Natural killer cell (primary cell): ENCODE data around the gene PLEKHA8. TPM values are rescaled to one million over a fixed set of nuclear protein-coding genes. Genes with fewer than 3 reads are reported as not detected.

Experiments used
- ATAC-seq, 3 donors: fragments of 150-1000 bp in 2 of 3; fragments of 200-7000 bp in 1 of 3; cut with Tn5 transposase; 1 replicate in 1 of 3; 2 replicates in 2 of 3; pipeline ENCODE4 v1.10.0; 2021; ENCODE audit warnings: mild to moderate bottlenecking in 2 of 3, moderate library complexity in 2 of 3
- DNase-seq, 2 donors: peaks; one replicate each; pipeline versions ENCODE4 v3.0.0 to v3.0.0-alpha.2; 2013 to 2021; ENCODE audit warnings: mixed read lengths in 1 of 2
- H3K27ac ChIP-seq: one replicate; pipeline ENCODE4 v1.5.1; 2013; ENCODE audit warnings: mild to moderate bottlenecking, low read length
- H3K27me3 ChIP-seq: one replicate; pipeline ENCODE4 v1.6.1; 2013; ENCODE audit warnings: low read length; ENCODE audit not compliant: control insufficient read depth, insufficient read depth
- H3K36me3 ChIP-seq: one replicate; pipeline ENCODE4 v1.6.1; 2013; ENCODE audit warnings: low read length; ENCODE audit not compliant: control insufficient read depth, insufficient read depth
- H3K4me1 ChIP-seq: one replicate; pipeline ENCODE4 v1.6.1; 2013; ENCODE audit warnings: low read length; ENCODE audit not compliant: control insufficient read depth, insufficient read depth
- H3K4me3 ChIP-seq: one replicate; pipeline ENCODE4 v1.5.1; 2013; ENCODE audit warnings: low read length
- H3K9me3 ChIP-seq: one replicate; pipeline ENCODE4 v1.6.1; 2013; ENCODE audit warnings: low read length; ENCODE audit not compliant: control insufficient read depth, insufficient read depth
- H3K27ac Mint-ChIP-seq, 2 donors: one replicate each; pipeline ENCODE4 v1.8.0; 2022; ENCODE audit warnings: mild to moderate bottlenecking in 2 of 2, mixed read lengths in 2 of 2, moderate library complexity in 1 of 2
- H3K27me3 Mint-ChIP-seq, 2 donors: one replicate each; pipeline ENCODE4 v1.8.0; 2022; ENCODE audit warnings: low read depth in 2 of 2, mixed read lengths in 2 of 2
- H3K36me3 Mint-ChIP-seq: one replicate; pipeline ENCODE4 v1.8.0; 2022; ENCODE audit warnings: mixed read lengths
- H3K4me1 Mint-ChIP-seq, 2 donors: one replicate each; pipeline ENCODE4 v1.8.0; 2022; ENCODE audit warnings: mixed read lengths in 2 of 2
- H3K4me3 Mint-ChIP-seq: one replicate; pipeline ENCODE4 v1.8.0; 2022; ENCODE audit warnings: mild to moderate bottlenecking, moderate library complexity, mixed read lengths
- H3K9me3 Mint-ChIP-seq, 2 donors: one replicate each; pipeline ENCODE4 v1.8.0; 2022; ENCODE audit warnings: mixed read lengths in 2 of 2
- WGBS: methylation state at CpG from one replicate; pipeline ENCODE4 v1.1.7; 2013; ENCODE audit warnings: missing lambda C conversion rate; ENCODE audit not compliant: insufficient coverage; 5-methylcytosine and 5-hydroxymethylcytosine counted together
- intact Hi-C: fragments of 100-400 bp; cut with micrococcal nuclease; formaldehyde crosslinking; loops from one replicate; pipeline ENCODE4 v1.14.2; 2022
- total RNA-seq, 4 donors: library from RNA; stranded (reverse); fragments of 120-200 nt in 1 of 4; gene quantifications; one replicate each; pipeline versions ENCODE4 v1.2.3 to v1.2.4, GENCODE V29; 2013 to 2022
- TF ChIP-seq, protein P1 (sequence below): fragments of 200-600 bp; IDR thresholded peaks from one replicate; pipeline ENCODE4 v1.8.0; 2022; ENCODE audit warnings: antibody characterized with exemption

The PLEKHA8 gene
- total RNA-seq, 3 donors from 2014 or later (not counting 1 experiment from before 2014, with no cell fraction given), result 8.7 to 12.8 (median 11.8) TPM

DNA sequence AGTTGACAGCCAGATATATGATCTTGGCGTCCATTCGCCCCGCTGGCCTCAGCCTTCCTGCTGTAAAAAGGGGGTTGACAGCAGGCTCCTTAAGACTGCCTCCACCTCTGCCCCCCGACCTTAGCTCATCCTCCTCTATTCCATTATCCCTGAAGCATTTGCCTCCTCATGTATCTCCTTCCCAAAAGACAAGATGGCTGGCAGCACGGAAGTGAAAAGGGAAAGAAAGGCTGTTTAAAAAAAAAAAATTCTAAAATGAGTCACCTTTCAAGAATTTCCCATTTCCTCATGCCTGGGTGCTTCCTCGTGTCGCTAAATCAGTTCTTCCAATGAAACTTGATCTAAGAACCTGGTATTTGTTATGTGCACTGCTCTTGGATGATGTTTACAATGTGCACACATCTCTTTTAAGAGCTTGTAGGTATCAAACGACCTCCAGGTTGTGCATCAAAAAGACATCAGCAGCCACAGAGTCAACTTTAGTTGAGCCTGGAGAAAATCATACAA is 40.3 kb upstream of the PLEKHA8 start:
- no peaks in the 10 kb centered on the region for H3K9me3 ChIP-seq
- WGBS, result 49% methylated on average over 7 of the region's 8 CpGs
- peaks cover 24% of the 10 kb centered on the region for H3K4me1 ChIP-seq
- H3K4me3 ChIP-seq, result peak overlapping the region; percentile 39
- H3K27me3 Mint-ChIP-seq, result peaks cover 0 to 2% of the 10 kb centered on the region in 2 donors
- intact Hi-C loops, result loop anchor here (2.0 kb wide), 1 partner anchor 39 kb away; the partner anchor contains the start of gene FKBP14
- no peaks in the 10 kb centered on the region for H3K27me3 ChIP-seq
- TF ChIP-seq, protein P1, sequence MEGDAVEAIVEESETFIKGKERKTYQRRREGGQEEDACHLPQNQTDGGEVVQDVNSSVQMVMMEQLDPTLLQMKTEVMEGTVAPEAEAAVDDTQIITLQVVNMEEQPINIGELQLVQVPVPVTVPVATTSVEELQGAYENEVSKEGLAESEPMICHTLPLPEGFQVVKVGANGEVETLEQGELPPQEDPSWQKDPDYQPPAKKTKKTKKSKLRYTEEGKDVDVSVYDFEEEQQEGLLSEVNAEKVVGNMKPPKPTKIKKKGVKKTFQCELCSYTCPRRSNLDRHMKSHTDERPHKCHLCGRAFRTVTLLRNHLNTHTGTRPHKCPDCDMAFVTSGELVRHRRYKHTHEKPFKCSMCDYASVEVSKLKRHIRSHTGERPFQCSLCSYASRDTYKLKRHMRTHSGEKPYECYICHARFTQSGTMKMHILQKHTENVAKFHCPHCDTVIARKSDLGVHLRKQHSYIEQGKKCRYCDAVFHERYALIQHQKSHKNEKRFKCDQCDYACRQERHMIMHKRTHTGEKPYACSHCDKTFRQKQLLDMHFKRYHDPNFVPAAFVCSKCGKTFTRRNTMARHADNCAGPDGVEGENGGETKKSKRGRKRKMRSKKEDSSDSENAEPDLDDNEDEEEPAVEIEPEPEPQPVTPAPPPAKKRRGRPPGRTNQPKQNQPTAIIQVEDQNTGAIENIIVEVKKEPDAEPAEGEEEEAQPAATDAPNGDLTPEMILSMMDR, result no peak
- H3K4me1 Mint-ChIP-seq, result peaks cover 28 to 32% of the 10 kb centered on the region in 2 donors
- peak overlapping the region; percentile 85 for H3K4me3 Mint-ChIP-seq
- no peaks in the 10 kb centered on the region for H3K36me3 Mint-ChIP-seq
- peak overlapping the region; percentile 69 for H3K27ac ChIP-seq
- H3K9me3 Mint-ChIP-seq, result no peaks in the 10 kb centered on the region
- H3K36me3 ChIP-seq, result no peaks in the 10 kb centered on the region
- H3K27ac Mint-ChIP-seq, result peak overlapping the region; percentile 83 to 88
- ATAC-seq (no peak), DNase-seq (peak in 1 of 2 donors; percentile 4)

- no peaks in the 10 kb centered on the region for H3K36me3 Mint-ChIP-seq
- WGBS, result 3% methylated on average over 75 of the region's 75 CpGs
- H3K4me3 Mint-ChIP-seq, result peak overlapping the region; percentile 85
- H3K27me3 ChIP-seq, result no peaks in the 10 kb centered on the region
- TF ChIP-seq, protein P1, result no peak
- H3K4me3 ChIP-seq, result peak overlapping the region; percentile 79
- H3K27ac ChIP-seq, result peak overlapping the region; percentile 77
- no peaks in the 10 kb centered on the region for H3K9me3 Mint-ChIP-seq
- peak overlapping the region; percentile 83 to 88 for H3K27ac Mint-ChIP-seq
- intact Hi-C loops, result loop anchor here (2.0 kb wide), 1 partner anchor 38 kb away; the partner anchor contains the start of gene FKBP14
- peaks cover 3% of the 10 kb centered on the region for H3K9me3 ChIP-seq
- DNase-seq (peak; percentile 41 to 45), ATAC-seq (peak; percentile 55 to 68 (median 67))
- H3K4me1 ChIP-seq, result peaks cover 24% of the 10 kb centered on the region
- H3K36me3 ChIP-seq, result no peaks in the 10 kb centered on the region
- peaks cover 0 to 2% of the 10 kb centered on the region in 2 donors for H3K27me3 Mint-ChIP-seq
- peaks cover 28 to 32% of the 10 kb centered on the region in 2 donors for H3K4me1 Mint-ChIP-seq
Measured at GRCh38 chr7:29988424-29989256, 39.6 kb upstream of the PLEKHA8 start.

DNA sequence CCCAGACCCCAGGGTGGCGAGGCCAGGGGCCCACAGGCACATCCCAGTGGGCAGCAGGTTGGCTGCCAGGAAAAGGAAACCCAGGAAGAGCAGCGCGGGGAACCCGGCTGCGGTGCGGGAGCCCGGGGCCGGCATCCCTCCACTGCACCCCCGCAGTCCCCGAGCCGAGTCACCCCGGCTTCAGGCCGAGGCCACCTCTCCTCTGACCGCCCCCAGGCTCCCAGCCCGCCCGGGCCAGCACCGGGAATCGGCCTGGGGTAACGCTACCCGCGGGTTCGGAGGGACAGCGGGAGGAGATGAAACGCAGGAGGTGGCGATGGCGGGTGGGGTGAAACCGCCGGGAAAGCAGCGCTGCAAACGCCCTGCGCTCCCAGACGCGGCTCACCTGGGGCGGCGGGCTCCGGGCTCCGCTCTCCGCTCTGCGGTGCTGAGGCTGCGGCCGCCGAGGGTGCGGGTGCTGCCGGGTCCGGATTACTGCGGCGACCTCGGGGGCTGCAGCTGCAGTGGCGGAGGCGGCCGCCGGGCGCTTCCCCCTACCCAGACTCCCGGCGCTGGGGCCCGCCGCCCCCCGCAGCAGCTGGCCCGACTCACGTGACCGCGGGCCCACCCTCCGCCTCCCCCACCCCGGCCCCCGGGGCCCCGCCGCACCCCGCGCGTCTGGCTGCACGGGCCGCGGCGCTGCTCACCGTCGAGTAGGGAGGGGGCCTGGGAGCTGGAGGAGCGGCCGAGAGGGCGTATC is 38.8 kb upstream of the PLEKHA8 start, which contains the start of gene SCRN1:
TSS of gene SCRN1 (minus strand) at position 545 of the 739 bp plus-strand sequence. CDS start 20,734 bp downstream, outside the sequence.
- Mint-ChIP-seq H3K9me3 (no peaks in the 10 kb centered on the region), H3K36me3 (no peaks in the 10 kb centered on the region), H3K27me3 (peaks cover 0 to 2% of the 10 kb centered on the region in 2 donors), H3K4me1 (peaks cover 28 to 32% of the 10 kb centered on the region in 2 donors), H3K4me3 (peak within 1 kb of the TSS; percentile 85), H3K27ac (peak within 1 kb of the TSS; percentile 83 to 88)
- Histone ChIP-seq H3K36me3 (no peaks in the 10 kb centered on the region), H3K4me3 (peak within 1 kb of the TSS; percentile 79), H3K4me1 (peaks cover 24% of the 10 kb centered on the region), H3K27me3 (no peaks in the 10 kb centered on the region), H3K27ac (peak within 1 kb of the TSS; percentile 77), H3K9me3 (peaks cover 3% of the 10 kb centered on the region)
- under 1% methylated on average over 79 of the region's 79 CpGs for WGBS
- DNase-seq (peak; percentile 35 to 37), ATAC-seq (peak; percentile 48 to 57 (median 55))
- TF ChIP-seq, protein P1, result no peak
- intact Hi-C loops, result loop anchor here (2.0 kb wide), 1 partner anchor 37 kb away; the partner anchor contains the start of gene FKBP14
